HCT116 (cell line): ENCODE measurements around the gene OGDHL.

Experiments used
- CTCF ChIP-seq, 3 experiments: fragments of 200-600 bp in 1 of 3; sonication (generic) in 1 of 3; IDR thresholded peaks in 2 of 3; conservative IDR thresholded peaks in 1 of 3; 2 replicates each; pipeline ENCODE4 v1.5.1; 2012 to 2017; ENCODE audit warnings: low read depth in 2 of 3, low read length in 2 of 3, antibody characterized with exemption in 1 of 3, borderline replicate concordance in 1 of 3, control low read depth in 1 of 3, mild to moderate bottlenecking in 1 of 3, mixed read lengths in 1 of 3, mixed run types in 1 of 3, moderate library complexity in 1 of 3; ENCODE audit not compliant: insufficient read depth in 1 of 3
- EZH2 ChIP-seq: fragments of 200-600 bp; sonication (generic); IDR thresholded peaks from 2 replicates; pipeline ENCODE4 v1.6.1; 2017; ENCODE audit warnings: antibody characterized with exemption, mixed run types
- JUND ChIP-seq: IDR thresholded peaks from 2 replicates; pipeline ENCODE4 v1.6.1; 2012
- REST ChIP-seq: IDR thresholded peaks from 2 replicates; pipeline ENCODE4 v1.6.1; 2012; ENCODE audit warnings: low read depth
- TCF7L2 ChIP-seq: IDR thresholded peaks from 2 replicates; pipeline ENCODE4 v1.7.0; 2011; ENCODE audit warnings: borderline replicate concordance, inconsistent platforms; ENCODE audit not compliant: insufficient read depth, insufficient read length; ENCODE audit errors: extremely low read depth
- YY1 ChIP-seq: IDR thresholded peaks from 2 replicates; pipeline ENCODE4 v1.6.1; 2011; ENCODE audit warnings: low read length, low read depth, moderate library complexity, mild to moderate bottlenecking; ENCODE audit not compliant: insufficient replicate concordance; ENCODE audit errors: extremely low read depth
- ZBTB33 ChIP-seq: IDR thresholded peaks from 2 replicates; pipeline ENCODE4 v1.6.1; 2011; ENCODE audit warnings: mild to moderate bottlenecking, low read length, moderate library complexity; ENCODE audit not compliant: insufficient replicate concordance; ENCODE audit errors: extremely low read depth
- ZFX ChIP-seq: fragments of 450-650 bp; IDR thresholded peaks from 2 replicates; pipeline ENCODE4 v1.6.1; 2017

GRCh38 chr10:49776851-49777250 is 14.7 kb upstream of the OGDHL start:
- TF ChIP-seq CTCF (IDR thresholded peaks at IDR 0.05 in 2 of 3, conservative IDR thresholded peaks at IDR 0.05 in 1 of 3; ENCODE audit: borderline replicate concordance in 1 of 3, insufficient read depth in 1 of 3, low read depth in 2 of 3, low read length in 2 of 3) (no peak), TCF7L2 (no peak), EZH2 (no peak), ZBTB33 (no peak), YY1 (no peak), REST (no peak), JUND (no peak), ZFX (no peak)
